OCI-LY7 (cell line): Measurements from ENCODE around the gene CHCHD4. TPM values are rescaled to one million over a fixed set of nuclear protein-coding genes. Genes with fewer than 3 reads are reported as not detected.

Experiments
- Bru-seq: library from RNA; stranded (reverse); fragments of 400-500 nt; gene quantifications from one replicate; lab custom pipeline; 2021; lab: Mats Ljungman, UMichigan
- BruChase-seq, 2 experiments: library from RNA; stranded (reverse); fragments of 400-500 nt; gene quantifications; one replicate each; lab custom pipeline; 2021; lab: Mats Ljungman, UMichigan
- BruUV-seq: library from RNA; stranded (reverse); fragments of 400-500 nt; replicated peaks from 2 replicates; lab custom pipeline; 2021; lab: Mats Ljungman, UMichigan
- CTCF ChIA-PET: fragments of 300-600 bp; sonication (Branson Sonifier 250); formaldehyde crosslinking; loops from one replicate; lab custom pipeline; 2022; ENCODE audit warnings: antibody characterized with exemption; ENCODE audit not compliant: unreplicated experiment; lab: Charles Lee
- POLR2A ChIA-PET: fragments of 300-600 bp; sonication (Branson Sonifier 250); formaldehyde crosslinking; loops from one replicate; lab custom pipeline; 2022; ENCODE audit warnings: antibody characterized with exemption; lab: Charles Lee
- DNase-seq: peaks from one replicate; pipeline ENCODE4 v3.0.0-alpha.2; 2015; ENCODE audit warnings: low spot score
- H2AFZ ChIP-seq: fragments of 200-600 bp; sonication (generic), shearing (Covaris generic); 2 replicates; pipeline ENCODE4 v1.6.1; 2014; ENCODE audit warnings: mild to moderate bottlenecking, antibody characterized with exemption, low read length, moderate library complexity
- H3K27ac ChIP-seq: fragments of 200-600 bp; sonication (generic); 2 replicates; pipeline ENCODE4 v1.5.1; 2014; ENCODE audit warnings: mixed run types, low read depth, mild to moderate bottlenecking, moderate library complexity, low read length, inconsistent platforms; ENCODE audit not compliant: poor library complexity, severe bottlenecking
- H3K36me3 ChIP-seq: fragments of 200-600 bp; sonication (generic); 2 replicates; pipeline ENCODE4 v1.6.1; 2014; ENCODE audit warnings: mild to moderate bottlenecking, antibody characterized with exemption, low read length, moderate library complexity, mixed read lengths; ENCODE audit not compliant: insufficient read depth
- H3K4me1 ChIP-seq: fragments of 200-600 bp; sonication (generic); 2 replicates; pipeline ENCODE4 v1.5.1; 2014; ENCODE audit warnings: mild to moderate bottlenecking, low read length; ENCODE audit not compliant: insufficient read depth, poor library complexity, severe bottlenecking
- H3K4me2 ChIP-seq: fragments of 200-600 bp; sonication (generic); 2 replicates; pipeline ENCODE4 v1.6.1; 2014; ENCODE audit warnings: mild to moderate bottlenecking, low read length
- H3K4me3 ChIP-seq: fragments of 200-600 bp; sonication (generic); 2 replicates; pipeline ENCODE4 v1.5.1; 2014; ENCODE audit warnings: mild to moderate bottlenecking, low read depth, low read length; ENCODE audit not compliant: poor library complexity, severe bottlenecking
- H3K79me2 ChIP-seq: fragments of 200-600 bp; sonication (generic); 2 replicates; pipeline ENCODE4 v1.6.1; 2016; ENCODE audit warnings: low read depth, mild to moderate bottlenecking, low read length, moderate library complexity, mixed read lengths; ENCODE audit not compliant: insufficient read depth
- H3K9me2 ChIP-seq: fragments of 200-600 bp; sonication (generic); 2 replicates; pipeline ENCODE4 v1.6.1; 2016; ENCODE audit warnings: mild to moderate bottlenecking, low read length, mixed read lengths; ENCODE audit not compliant: insufficient read depth
- H3K9me3 ChIP-seq: fragments of 200-600 bp; sonication (generic); 2 replicates; pipeline ENCODE4 v1.6.1; 2014; ENCODE audit warnings: mild to moderate bottlenecking, mixed run types, low read length, mixed read lengths
- H4K20me1 ChIP-seq: fragments of 200-600 bp; sonication (generic); 2 replicates; pipeline ENCODE4 v1.6.1; 2014; ENCODE audit warnings: mild to moderate bottlenecking, antibody characterized with exemption, low read length, moderate library complexity, mixed read lengths; ENCODE audit not compliant: insufficient read depth
- CTCF ChIP-seq: fragments of 200-600 bp; sonication (generic); conservative IDR thresholded peaks from 2 replicates; pipeline ENCODE4 v1.5.1; 2014; ENCODE audit warnings: mild to moderate bottlenecking, antibody characterized with exemption, low read length, moderate library complexity, mixed read lengths
- EZH2phosphoT487 ChIP-seq: fragments of 200-600 bp; sonication (generic); IDR thresholded peaks from 2 replicates; pipeline ENCODE4 v1.6.1; 2018; ENCODE audit warnings: low read depth, borderline replicate concordance, mild to moderate bottlenecking, mixed run types, antibody characterized with exemption, low read length, moderate library complexity, mixed read lengths
- intact Hi-C: fragments of 100-400 bp; cut with micrococcal nuclease; formaldehyde crosslinking; loops from one replicate; pipeline ENCODE4 v1.10.0; 2022; ENCODE audit not compliant: unreplicated experiment
- long read RNA-seq: library from polyadenylated mRNA; stranded (forward); transcript quantifications from one replicate; pipeline ENCODE4 v2.0.0, GENCODE V29; 2022
- total RNA-seq, 2 experiments: library from RNA; depleted of rRNA in 1 of 2; stranded (reverse); fragments of >200 nt in 1 of 2; shearing (Covaris generic) in 1 of 2; gene quantifications; 2 replicates each; pipeline ENCODE4 v1.2.3, GENCODE V29; 2014 to 2022

The CHCHD4 gene
- total RNA-seq (2014; rRNA removed; shearing (Covaris generic)) (19.8 and 24.7 TPM in 2 replicates), total RNA-seq (2022) (26.9 and 27.1 TPM in 2 replicates), Bru-seq, nascent RNA (percentile 78 among the genes with signal in this experiment), BruChase-seq, experiment 1, labeled RNA remaining after a 6-hour chase (percentile 56 among the genes with signal in this experiment), BruChase-seq, experiment 2, labeled RNA remaining after a 2-hour chase (percentile 76 among the genes with signal in this experiment)
- long read RNA-seq, transcript CHCHD4-202 (3 exons, 1,405 nt), result major isoform, 44 of 47 reads
- long read RNA-seq, partial matches to known transcripts, result 1 of 47 reads
- long read RNA-seq, other reads (novel, unspliced or antisense), result 1 of 47 reads

DNA sequence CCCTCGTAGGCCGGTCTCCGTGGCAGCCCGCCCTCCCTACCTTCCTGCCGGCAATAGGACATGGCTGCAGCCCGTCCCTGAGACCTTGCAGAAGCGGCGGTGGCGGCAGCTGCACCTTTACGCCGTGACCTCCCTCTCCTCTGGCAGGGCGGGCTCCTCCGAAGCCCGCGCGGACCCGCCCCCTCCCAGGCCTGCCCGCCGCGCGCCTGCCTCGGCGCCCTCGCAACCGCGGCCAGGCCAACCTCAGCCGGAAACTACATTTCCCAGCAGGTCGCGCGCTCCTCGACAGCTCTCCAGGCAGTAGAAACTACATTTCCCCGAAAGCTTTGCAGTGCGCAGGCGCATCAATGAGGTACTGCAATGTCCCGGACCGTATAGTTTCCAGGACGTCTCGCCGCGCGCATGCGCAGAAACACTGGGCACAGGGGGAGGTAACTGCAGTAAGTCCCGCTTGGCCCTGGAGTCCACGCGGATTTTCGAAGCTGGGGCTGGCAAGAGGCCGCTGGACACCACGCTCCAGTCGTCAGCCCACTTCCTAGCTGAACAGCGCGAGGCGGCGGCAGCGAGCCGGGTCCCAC is at the start of gene CHCHD4, which contains the start of gene TMEM43:
CHCHD4 (minus strand) TSS at position 256 of the 578 bp plus-strand sequence; CDS start at position 62, 194 bp downstream.
TMEM43 (plus strand) TSS at position 438 of the 578 bp plus-strand sequence. CDS start 142 bp downstream, outside the sequence.
- POLR2A ChIA-PET, result interaction anchor here (0.6 to 3.7 kb wide), 8 partner anchors 9 to 1672 kb away, joined by 3 to 20 read pairs (median 4); partner anchors contain the start of genes LSM3 and XPC
- no peaks in the 10 kb centered on the region for H3K9me3 ChIP-seq
- H3K36me3 ChIP-seq, result peaks cover 46% of the 10 kb centered on the region
- H3K79me2 ChIP-seq, result peaks cover 47% of the 10 kb centered on the region
- no TSS peak for BruUV-seq
- peak within 1 kb of the TSS; percentile 77 for H2AFZ ChIP-seq
- no peaks in the 10 kb centered on the region for H3K9me2 ChIP-seq
- CTCF ChIA-PET, result interaction anchor here (0.6 kb wide), 2 partner anchors 305 to 589 kb away, joined by 3 to 7 read pairs; no protein-coding TSS in a partner anchor
- peak within 1 kb of the TSS; percentile 96 for H3K4me2 ChIP-seq
- peak within 1 kb of the TSS; percentile 69 for H3K27ac ChIP-seq
- H3K4me1 ChIP-seq, result peaks cover 31% of the 10 kb centered on the region
- peak; percentile 99 for DNase-seq
- intact Hi-C loops, result loop anchor here (1.0 to 10.0 kb wide), 4 partner anchors 54 to 823 kb away; partner anchors contain the start of genes LSM3, NR2C2 and XPC
- H3K4me3 ChIP-seq, result peak within 1 kb of the TSS; percentile 93
- TF ChIP-seq CTCF (no peak), EZH2phosphoT487 (no peak)
- H4K20me1 ChIP-seq, result no peaks in the 10 kb centered on the region

- Histone ChIP-seq H3K4me3 (no peak overlapping the region), H3K27ac (no peak overlapping the region), H2AFZ (no peak overlapping the region), H3K9me3 (no peaks in the 10 kb centered on the region), H3K36me3 (peaks cover 58% of the 10 kb centered on the region), H4K20me1 (peaks cover 16% of the 10 kb centered on the region; the same call in 1 of the 2 replicates), H3K9me2 (no peaks in the 10 kb centered on the region), H3K79me2 (peaks cover 48% of the 10 kb centered on the region), H3K4me1 (peaks cover 37% of the 10 kb centered on the region), H3K4me2 (no peak overlapping the region)
- BruUV-seq, result no TSS peak
- intact Hi-C loops, result no loop called here
- TF ChIP-seq CTCF (no peak), EZH2phosphoT487 (no peak)
- no peak for DNase-seq
- ChIA-PET POLR2A (interaction anchor here (0.6 kb wide), 1 partner anchor 27 kb away, joined by 3 read pairs; no protein-coding TSS in a partner anchor), CTCF (no interaction called here)
Observed at GRCh38 chr3:14172496-14172895, 47.8 kb upstream of the CHCHD4 start.
